SK-N-SH (cell line): Measurements from ENCODE around the gene PRKCB. TPM values are rescaled to one million over a fixed set of nuclear protein-coding genes. Genes with fewer than 3 reads are reported as not detected.

ENCODE experiments used
- CTCF ChIA-PET: fragments of 300-600, 350-600 bp; formaldehyde crosslinking; extraction: SDS; loops from one replicate; lab custom pipeline; 2021; lab: Yijun Ruan, JAX
- POLR2A ChIA-PET: fragments of 350-600 bp; sonication (Branson Sonifier 250); formaldehyde crosslinking; extraction: SDS; loops from one replicate; lab custom pipeline; 2020; ENCODE audit warnings: antibody characterized with exemption, inconsistent platforms; lab: Yijun Ruan, JAX
- DNase-seq: peaks from one replicate; pipeline ENCODE4 v3.0.0; 2012
- H2AFZ ChIP-seq: fragments of 200-600 bp; sonication (generic); 2 replicates; pipeline ENCODE4 v1.8.1; 2016; ENCODE audit warnings: antibody characterized with exemption, mild to moderate bottlenecking, low read depth
- H3F3A ChIP-seq: fragments of 200-600 bp; sonication (generic); replicated peaks from 2 replicates; pipeline ENCODE3; 2016; ENCODE audit warnings: antibody characterized with exemption, mild to moderate bottlenecking; ENCODE audit not compliant: insufficient read depth
- H3K27ac ChIP-seq, 2 experiments: fragments of 200-500 bp in 1 of 2; fragments of 200-600 bp in 1 of 2; sonication (Bioruptor generic) in 1 of 2; sonication (generic), shearing (Covaris generic) in 1 of 2; 2 replicates each; pipeline versions ENCODE4 v1.5.1 to v1.6.1; 2014 to 2016; ENCODE audit warnings: low read depth in 2 of 2, inconsistent platforms in 1 of 2, low read length in 1 of 2, mild to moderate bottlenecking in 1 of 2, mixed read lengths in 1 of 2
- H3K27me3 ChIP-seq: fragments of 200-600 bp; sonication (generic), shearing (Covaris generic); 2 replicates; pipeline ENCODE4 v1.6.1; 2016; ENCODE audit warnings: mixed run types; ENCODE audit not compliant: insufficient read depth
- H3K36me3 ChIP-seq, 2 experiments: fragments of 200-500 bp in 1 of 2; fragments of 200-600 bp in 1 of 2; sonication (Bioruptor generic) in 1 of 2; sonication (generic) in 1 of 2; replicated peaks in 1 of 2; 2 replicates each; pipeline versions ENCODE3 to v1.5.1; 2014 to 2016; ENCODE audit warnings: low read length in 1 of 2, mild to moderate bottlenecking in 1 of 2; ENCODE audit not compliant: insufficient read depth in 2 of 2, control insufficient read depth in 1 of 2
- H3K4me1 ChIP-seq, 2 experiments: fragments of 200-500 bp in 1 of 2; fragments of 200-600 bp in 1 of 2; sonication (Bioruptor generic) in 1 of 2; sonication (generic), shearing (Covaris generic) in 1 of 2; 2 replicates each; pipeline versions ENCODE4 v1.5.1 to v1.6.1; 2014 to 2016; ENCODE audit warnings: low read depth in 1 of 2, low read length in 1 of 2, mixed run types in 1 of 2; ENCODE audit not compliant: insufficient read depth in 2 of 2, control insufficient read depth in 1 of 2
- H3K4me2 ChIP-seq: fragments of 200-600 bp; sonication (generic), shearing (Covaris generic); 2 replicates; pipeline ENCODE4 v1.6.1; 2017; ENCODE audit warnings: mixed run types
- H3K4me3 ChIP-seq, 2 experiments: fragments of 200-500 bp in 1 of 2; fragments of 200-600 bp in 1 of 2; sonication (Bioruptor generic) in 1 of 2; sonication (generic), shearing (Covaris generic) in 1 of 2; 2 replicates each; pipeline versions ENCODE4 v1.5.1 to v1.8.1; 2014 to 2016; ENCODE audit warnings: low read depth in 2 of 2, inconsistent platforms in 1 of 2, low read length in 1 of 2, mild to moderate bottlenecking in 1 of 2, mixed read lengths in 1 of 2, moderate library complexity in 1 of 2
- H3K79me2 ChIP-seq: fragments of 200-600 bp; sonication (generic); 2 replicates; pipeline ENCODE4 v1.8.1; 2017; ENCODE audit warnings: mild to moderate bottlenecking; ENCODE audit not compliant: insufficient read depth
- H3K9ac ChIP-seq: fragments of 200-600 bp; sonication (generic); 2 replicates; pipeline ENCODE4 v1.6.1; 2017; ENCODE audit warnings: mixed run types
- H3K9me2 ChIP-seq: fragments of 200-600 bp; sonication (generic); 2 replicates; pipeline ENCODE4 v1.6.1; 2017; ENCODE audit warnings: mixed run types
- H3K9me3 ChIP-seq: fragments of 200-600 bp; sonication (generic); 2 replicates; pipeline ENCODE4 v1.6.1; 2017; ENCODE audit warnings: mixed run types, mild to moderate bottlenecking, moderate library complexity
- H4K20me1 ChIP-seq: fragments of 200-600 bp; sonication (generic); 2 replicates; pipeline ENCODE4 v1.6.1; 2017; ENCODE audit warnings: mild to moderate bottlenecking, mixed run types; ENCODE audit not compliant: insufficient read depth
- CHD2 ChIP-seq: fragments of 150-350 bp; IDR thresholded peaks from 2 replicates; pipeline ENCODE4 v1.6.1; 2018; ENCODE audit warnings: low read length; ENCODE audit not compliant: partially characterized antibody
- FOXM1 ChIP-seq: IDR thresholded peaks from 2 replicates; pipeline ENCODE4 v1.4.0; 2012; ENCODE audit warnings: low read depth, mild to moderate bottlenecking
- IRF3 ChIP-seq: fragments of 150-350 bp; IDR thresholded peaks from 2 replicates; pipeline ENCODE4 v1.6.1; 2016; ENCODE audit warnings: mild to moderate bottlenecking, low read depth, low read length
- JUND ChIP-seq: IDR thresholded peaks from 2 replicates; pipeline ENCODE4 v1.4.0; 2012
- MAX ChIP-seq: IDR thresholded peaks from 2 replicates; pipeline ENCODE4 v1.4.0; 2012; ENCODE audit warnings: low read depth
- MXI1 ChIP-seq: IDR thresholded peaks from 2 replicates; pipeline ENCODE4 v1.6.1; 2012; ENCODE audit warnings: mild to moderate bottlenecking, low read depth, low read length, improper control_type of control experiment
- NRF1 ChIP-seq: IDR thresholded peaks from 2 replicates; pipeline ENCODE4 v1.6.1; 2012; ENCODE audit warnings: low read depth, mild to moderate bottlenecking, low read length
- RXRA ChIP-seq: IDR thresholded peaks from 2 replicates; pipeline ENCODE4 v1.4.0; 2012; ENCODE audit warnings: low read depth, mild to moderate bottlenecking, borderline replicate concordance
- SIN3A ChIP-seq: IDR thresholded peaks from 2 replicates; pipeline ENCODE4 v1.6.1; 2012; ENCODE audit warnings: low read depth, mild to moderate bottlenecking, low read length, moderate library complexity, borderline replicate concordance
- SMC3 ChIP-seq: IDR thresholded peaks from 2 replicates; pipeline ENCODE4 v1.6.1; 2012; ENCODE audit warnings: low read depth, low read length, improper control_type of control experiment
- TCF12 ChIP-seq: IDR thresholded peaks from 2 replicates; pipeline ENCODE4 v1.4.0; 2012
- YY1 ChIP-seq: IDR thresholded peaks from 2 replicates; pipeline ENCODE4 v1.4.0; 2012; ENCODE audit warnings: low read depth, mild to moderate bottlenecking
- ZBTB33 ChIP-seq: IDR thresholded peaks from 2 replicates; pipeline ENCODE4 v1.4.0; 2012; ENCODE audit warnings: low read depth, borderline replicate concordance
- WGBS: methylation state at CpG from one replicate; pipeline ENCODE4 v1.1.6; 2017; ENCODE audit warnings: low lambda C conversion rate; 5-methylcytosine and 5-hydroxymethylcytosine counted together
- polyA plus RNA-seq, 3 experiments: library from polyadenylated mRNA; depleted of rRNA; stranded (reverse); fragments of >200 nt; gene quantifications; 2 replicates each; pipeline ENCODE4 v1.2.3, GENCODE V29; 2012
- TF ChIP-seq, protein P1 (sequence below): fragments of 200-600 bp; sonication (generic); IDR thresholded peaks from 2 replicates; pipeline ENCODE4 v1.6.1; 2017; ENCODE audit warnings: antibody characterized with exemption, mild to moderate bottlenecking, moderate library complexity

PRKCB gene
- polyA plus RNA-seq, 1 of the 3 experiments (the other 2 are of a cell fraction): 0.12 TPM

GRCh38 chr16:23999663-24000062, 163.9 kb downstream of the PRKCB start:
- no peak for DNase-seq
- Histone ChIP-seq H3K9ac (no peak overlapping the region), H3K9me2 (no peaks in the 10 kb centered on the region), H2AFZ (no peak overlapping the region), H3K27ac (no peak overlapping the region), H3K79me2 (no peaks in the 10 kb centered on the region), H4K20me1 (no peaks in the 10 kb centered on the region), H3K4me3 (no peak overlapping the region), H3F3A (no peaks in the 10 kb centered on the region), H3K9me3 (no peaks in the 10 kb centered on the region), H3K27me3 (no peaks in the 10 kb centered on the region), H3K36me3 (no peaks in the 10 kb centered on the region), H3K4me1 (no peaks in the 10 kb centered on the region), H3K4me2 (no peak overlapping the region)
- WGBS: 5% methylated on average over 4 of the region's 4 CpGs
- CTCF ChIA-PET: interaction anchor here (1.6 to 3.7 kb wide), 3 partner anchors 11 to 42 kb away, joined by 4 to 16 read pairs (median 6); no protein-coding TSS in a partner anchor
- TF ChIP-seq CHD2: no peak
- no peak for TF ChIP-seq MAX
- no peak for TF ChIP-seq FOXM1
- no peak for TF ChIP-seq SMC3
- no peak for TF ChIP-seq YY1
- no peak for TF ChIP-seq NRF1
- TF ChIP-seq MXI1: no peak
- no peak for TF ChIP-seq SIN3A
- no peak for TF ChIP-seq ZBTB33
- no peak for TF ChIP-seq IRF3
- TF ChIP-seq, protein P1, sequence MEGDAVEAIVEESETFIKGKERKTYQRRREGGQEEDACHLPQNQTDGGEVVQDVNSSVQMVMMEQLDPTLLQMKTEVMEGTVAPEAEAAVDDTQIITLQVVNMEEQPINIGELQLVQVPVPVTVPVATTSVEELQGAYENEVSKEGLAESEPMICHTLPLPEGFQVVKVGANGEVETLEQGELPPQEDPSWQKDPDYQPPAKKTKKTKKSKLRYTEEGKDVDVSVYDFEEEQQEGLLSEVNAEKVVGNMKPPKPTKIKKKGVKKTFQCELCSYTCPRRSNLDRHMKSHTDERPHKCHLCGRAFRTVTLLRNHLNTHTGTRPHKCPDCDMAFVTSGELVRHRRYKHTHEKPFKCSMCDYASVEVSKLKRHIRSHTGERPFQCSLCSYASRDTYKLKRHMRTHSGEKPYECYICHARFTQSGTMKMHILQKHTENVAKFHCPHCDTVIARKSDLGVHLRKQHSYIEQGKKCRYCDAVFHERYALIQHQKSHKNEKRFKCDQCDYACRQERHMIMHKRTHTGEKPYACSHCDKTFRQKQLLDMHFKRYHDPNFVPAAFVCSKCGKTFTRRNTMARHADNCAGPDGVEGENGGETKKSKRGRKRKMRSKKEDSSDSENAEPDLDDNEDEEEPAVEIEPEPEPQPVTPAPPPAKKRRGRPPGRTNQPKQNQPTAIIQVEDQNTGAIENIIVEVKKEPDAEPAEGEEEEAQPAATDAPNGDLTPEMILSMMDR: no peak
- TF ChIP-seq JUND: no peak
- no peak for TF ChIP-seq RXRA
- no peak for TF ChIP-seq TCF12
- POLR2A ChIA-PET: no interaction called here
